Endothelial cell (in vitro differentiated cells): ENCODE measurements around the gene TTLL5. TPM values are rescaled to one million over a fixed set of nuclear protein-coding genes. Genes with fewer than 3 reads are reported as not detected.

Experiments used
- DNase-seq: peaks from one replicate; pipeline ENCODE4 v3.0.0; 2021; ENCODE audit warnings: low spot score
- H3K27ac Mint-ChIP-seq: one replicate; pipeline ENCODE4 v1.8.0; 2021; ENCODE audit warnings: mixed read lengths, inconsistent platforms; ENCODE audit not compliant: unreplicated experiment
- H3K27me3 Mint-ChIP-seq: one replicate; pipeline ENCODE4 v1.8.0; 2021; ENCODE audit warnings: mild to moderate bottlenecking, moderate library complexity, mixed read lengths, inconsistent platforms; ENCODE audit not compliant: unreplicated experiment
- H3K36me3 Mint-ChIP-seq: one replicate; pipeline ENCODE4 v1.8.0; 2021; ENCODE audit warnings: mild to moderate bottlenecking, low read depth, mixed read lengths, inconsistent platforms; ENCODE audit not compliant: unreplicated experiment
- H3K4me1 Mint-ChIP-seq: one replicate; pipeline ENCODE4 v1.8.0; 2021; ENCODE audit warnings: mild to moderate bottlenecking, mixed read lengths, inconsistent platforms; ENCODE audit not compliant: unreplicated experiment
- H3K4me3 Mint-ChIP-seq: one replicate; pipeline ENCODE4 v1.8.0; 2021; ENCODE audit warnings: mild to moderate bottlenecking, mixed read lengths, inconsistent platforms; ENCODE audit not compliant: unreplicated experiment
- H3K9me3 Mint-ChIP-seq: one replicate; pipeline ENCODE4 v1.8.0; 2021; ENCODE audit warnings: mixed read lengths, inconsistent platforms; ENCODE audit not compliant: unreplicated experiment
- total RNA-seq: library from RNA; stranded (reverse); fragmentation: NEBNext Ultra II Directional; extraction: Animal tissue kit (Norgen Biotek cat#: 25700); gene quantifications from one replicate; pipeline ENCODE4 v1.2.1, GENCODE V29; 2021; ENCODE audit not compliant: unreplicated experiment
- TF ChIP-seq, protein P1 (sequence below): fragments of 200-600 bp; sonication (generic); IDR thresholded peaks from one replicate; pipeline ENCODE4 v1.5.0; 2021; ENCODE audit warnings: antibody characterized with exemption; ENCODE audit not compliant: unreplicated experiment

TTLL5 gene
- total RNA-seq, 1 donor from 2014 or later, result 62.8 TPM

GRCh38 chr14:75933712-75934296 lies 272.8 kb downstream of the TTLL5 start:
- Mint-ChIP-seq H3K4me3 (no peak overlapping the region), H3K36me3 (peaks cover 7% of the 10 kb centered on the region), H3K27ac (no peak overlapping the region), H3K9me3 (no peaks in the 10 kb centered on the region), H3K27me3 (peaks cover 4% of the 10 kb centered on the region), H3K4me1 (peaks cover 17% of the 10 kb centered on the region)
- TF ChIP-seq, protein P1, sequence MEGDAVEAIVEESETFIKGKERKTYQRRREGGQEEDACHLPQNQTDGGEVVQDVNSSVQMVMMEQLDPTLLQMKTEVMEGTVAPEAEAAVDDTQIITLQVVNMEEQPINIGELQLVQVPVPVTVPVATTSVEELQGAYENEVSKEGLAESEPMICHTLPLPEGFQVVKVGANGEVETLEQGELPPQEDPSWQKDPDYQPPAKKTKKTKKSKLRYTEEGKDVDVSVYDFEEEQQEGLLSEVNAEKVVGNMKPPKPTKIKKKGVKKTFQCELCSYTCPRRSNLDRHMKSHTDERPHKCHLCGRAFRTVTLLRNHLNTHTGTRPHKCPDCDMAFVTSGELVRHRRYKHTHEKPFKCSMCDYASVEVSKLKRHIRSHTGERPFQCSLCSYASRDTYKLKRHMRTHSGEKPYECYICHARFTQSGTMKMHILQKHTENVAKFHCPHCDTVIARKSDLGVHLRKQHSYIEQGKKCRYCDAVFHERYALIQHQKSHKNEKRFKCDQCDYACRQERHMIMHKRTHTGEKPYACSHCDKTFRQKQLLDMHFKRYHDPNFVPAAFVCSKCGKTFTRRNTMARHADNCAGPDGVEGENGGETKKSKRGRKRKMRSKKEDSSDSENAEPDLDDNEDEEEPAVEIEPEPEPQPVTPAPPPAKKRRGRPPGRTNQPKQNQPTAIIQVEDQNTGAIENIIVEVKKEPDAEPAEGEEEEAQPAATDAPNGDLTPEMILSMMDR, result no peak
- DNase-seq, result no peak

DNA sequence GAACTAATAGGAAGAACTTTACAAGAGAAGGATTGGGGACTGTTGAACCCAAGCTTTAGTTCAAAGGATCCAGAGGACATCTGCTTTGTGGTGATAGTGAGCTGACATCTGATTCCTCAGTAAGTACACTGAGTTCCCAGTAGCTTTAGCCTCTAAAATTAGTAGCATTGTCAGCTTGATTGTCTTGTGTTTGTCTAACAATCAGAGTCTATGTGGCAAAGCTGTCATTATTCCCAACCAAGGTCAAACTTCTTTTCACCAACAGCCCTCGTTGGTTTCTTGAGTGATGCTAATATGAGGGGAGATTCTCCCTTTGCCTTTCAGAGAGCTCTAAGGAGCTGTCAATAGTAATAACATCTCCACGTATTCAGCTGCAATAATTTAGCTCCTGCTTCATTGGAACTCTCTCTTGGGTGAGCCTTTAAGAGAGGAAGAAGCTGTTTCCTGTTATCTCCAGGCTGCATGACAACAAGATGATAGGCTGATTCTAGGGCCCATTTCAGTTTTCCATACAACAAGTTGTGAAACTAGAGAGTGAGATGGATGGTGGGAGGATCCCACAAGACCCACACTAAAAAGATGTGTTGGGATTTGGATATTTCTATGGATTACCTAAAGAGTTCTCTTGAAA lies 274.1 kb downstream of the TTLL5 start:
- no peak for DNase-seq
- H3K36me3 Mint-ChIP-seq, result peaks cover 7% of the 10 kb centered on the region
- TF ChIP-seq, protein P1, result no peak

GRCh38 chr14:75939200-75939599 lies 278.2 kb downstream of the TTLL5 start:
- peaks cover 17% of the 10 kb centered on the region for H3K4me1 Mint-ChIP-seq
- peaks cover 10% of the 10 kb centered on the region for H3K36me3 Mint-ChIP-seq
- no peak overlapping the region for H3K4me3 Mint-ChIP-seq
- H3K27ac Mint-ChIP-seq, result no peak overlapping the region
- no peaks in the 10 kb centered on the region for H3K9me3 Mint-ChIP-seq
- no peak for DNase-seq
- TF ChIP-seq, protein P1, result no peak
- H3K27me3 Mint-ChIP-seq, result peaks cover 6% of the 10 kb centered on the region

More for the DNA sequence above, 274.1 kb downstream of the TTLL5 start:
- H3K9me3 Mint-ChIP-seq, result no peaks in the 10 kb centered on the region
- peaks cover 4% of the 10 kb centered on the region for H3K27me3 Mint-ChIP-seq
- no peak overlapping the region for H3K27ac Mint-ChIP-seq
- H3K4me3 Mint-ChIP-seq, result no peak overlapping the region
- peaks cover 17% of the 10 kb centered on the region for H3K4me1 Mint-ChIP-seq

DNA sequence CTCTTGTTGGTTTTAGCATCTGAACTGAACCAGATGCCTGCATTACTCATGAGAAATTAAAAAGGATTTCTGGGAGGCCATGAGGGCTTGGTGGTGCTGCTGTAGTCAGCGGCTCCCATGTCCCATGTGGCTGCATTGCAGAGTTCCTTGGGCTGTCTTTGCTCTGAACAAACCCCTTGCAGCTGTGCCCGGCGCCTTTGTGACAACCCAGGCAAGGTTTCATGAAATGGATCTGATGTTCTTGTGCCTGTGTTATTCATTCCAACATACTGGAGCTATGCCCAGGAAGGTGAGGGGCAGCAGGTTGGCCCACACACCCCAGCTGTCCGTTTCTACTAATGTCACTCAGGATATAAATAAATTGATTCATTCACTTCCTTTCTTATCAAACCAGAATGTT lies 280.0 kb downstream of the TTLL5 start:
- peaks cover 5% of the 10 kb centered on the region for H3K36me3 Mint-ChIP-seq
- H3K27ac Mint-ChIP-seq, result no peak overlapping the region
- TF ChIP-seq, protein P1, result no peak

DNA sequence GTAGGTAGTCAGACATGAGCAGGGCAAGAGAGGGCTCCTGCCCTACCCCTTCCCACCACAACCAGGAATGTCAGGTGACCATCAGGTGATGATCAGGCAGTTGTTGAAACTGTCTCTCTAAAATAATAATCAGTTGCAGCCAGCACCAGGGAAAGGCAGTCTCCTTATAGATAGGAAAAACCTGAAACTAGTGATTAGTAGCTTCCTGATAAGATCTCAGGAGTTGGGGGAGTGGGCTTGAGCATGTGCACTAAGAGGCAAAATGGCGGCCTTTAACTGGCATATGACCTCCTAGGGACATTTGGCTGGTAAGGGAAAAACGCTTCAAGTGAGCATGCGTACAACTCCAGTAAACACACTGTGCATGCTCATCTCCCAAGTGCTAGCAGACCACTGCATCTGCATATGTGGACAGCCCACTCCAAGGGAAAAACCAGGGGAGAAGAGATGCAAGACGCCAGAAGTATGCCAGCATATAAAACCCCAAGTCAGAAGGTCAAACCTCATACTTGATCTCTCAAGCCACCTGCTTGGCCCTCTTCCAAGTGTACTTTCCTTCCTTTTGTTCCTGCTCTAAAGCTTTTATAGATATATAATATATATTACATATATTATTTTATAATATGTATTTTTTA lies 283.7 kb downstream of the TTLL5 start:
- Mint-ChIP-seq H3K4me3 (no peak overlapping the region), H3K27ac (no peak overlapping the region), H3K27me3 (peaks cover 2% of the 10 kb centered on the region), H3K4me1 (no peaks in the 10 kb centered on the region), H3K9me3 (no peaks in the 10 kb centered on the region), H3K36me3 (peaks cover 5% of the 10 kb centered on the region)
- DNase-seq, result no peak
- TF ChIP-seq, protein P1, result no peak

More for the DNA sequence above, 280.0 kb downstream of the TTLL5 start:
- no peak overlapping the region for H3K4me3 Mint-ChIP-seq
- H3K4me1 Mint-ChIP-seq, result peaks cover 3% of the 10 kb centered on the region
- peaks cover 2% of the 10 kb centered on the region for H3K27me3 Mint-ChIP-seq
- H3K9me3 Mint-ChIP-seq, result no peaks in the 10 kb centered on the region
- no peak for DNase-seq
